ENCODE data around the gene NNAT. TPM values are rescaled to one million over a fixed set of nuclear protein-coding genes. Genes with fewer than 3 reads are reported as not detected.

NNAT gene
- total RNA-seq, 6 experiments from 2014 or later, result not detected

GRCh38 chr20:37511610-37512275 is 9.3 kb upstream of the NNAT start:
- no peak for TF ChIP-seq CTCF (IDR thresholded peaks at IDR 0.05)
- H3K4me1 Mint-ChIP-seq (ENCODE audit: low read depth), result peaks cover 46% of the 10 kb centered on the region

GRCh38 chr20:37513779-37514359 is 7.2 kb upstream of the NNAT start:
- H3K27ac Mint-ChIP-seq, result 0 out of 2 replicates have a peak overlapping the region, but pooled peaks have one; percentile 12
- no peak for TF ChIP-seq CTCF (IDR thresholded peaks at IDR 0.05)
- no peaks in the 10 kb centered on the region for H3K9me3 Mint-ChIP-seq
- no peak overlapping the region; the same call in 1 of the 2 replicates for H3K4me3 Mint-ChIP-seq
- peaks cover 4% of the 10 kb centered on the region for H3K27me3 Mint-ChIP-seq (ENCODE audit: insufficient read depth)
- peaks cover 70% of the 10 kb centered on the region for H3K36me3 Mint-ChIP-seq (ENCODE audit: low read depth)
- H3K4me1 Mint-ChIP-seq (ENCODE audit: low read depth), result peaks cover 64% of the 10 kb centered on the region
- no peak for DNase-seq

More at GRCh38 chr20:37511610-37512275, 9.3 kb upstream of the NNAT start:
- H3K27me3 Mint-ChIP-seq (ENCODE audit: insufficient read depth), result peaks cover 2% of the 10 kb centered on the region
- peak overlapping the region; percentile 27 for H3K4me3 Mint-ChIP-seq
- H3K27ac Mint-ChIP-seq, result peak overlapping the region; percentile 76
- DNase-seq, result peak; percentile 84
- H3K9me3 Mint-ChIP-seq, result no peaks in the 10 kb centered on the region
- peaks cover 51% of the 10 kb centered on the region for H3K36me3 Mint-ChIP-seq (ENCODE audit: low read depth)

- H3K9me3 Mint-ChIP-seq, result no peaks in the 10 kb centered on the region
- peaks cover 63% of the 10 kb centered on the region for H3K4me1 Mint-ChIP-seq (ENCODE audit: low read depth)
- H3K4me3 Mint-ChIP-seq, result no peak overlapping the region
- DNase-seq, result no peak
- H3K27ac Mint-ChIP-seq, result no peak overlapping the region
- H3K27me3 Mint-ChIP-seq (ENCODE audit: insufficient read depth), result peaks cover 8% of the 10 kb centered on the region
- H3K36me3 Mint-ChIP-seq (ENCODE audit: low read depth), result peaks cover 73% of the 10 kb centered on the region
- no peak for TF ChIP-seq CTCF (IDR thresholded peaks at IDR 0.05)
Measured at GRCh38 chr20:37515876-37516275, 5.2 kb upstream of the NNAT start.

- Mint-ChIP-seq H3K4me1 (ENCODE audit: low read depth) (peaks cover 56% of the 10 kb centered on the region), H3K4me3 (no peak overlapping the region), H3K9me3 (no peaks in the 10 kb centered on the region), H3K36me3 (ENCODE audit: low read depth) (peaks cover 69% of the 10 kb centered on the region), H3K27me3 (ENCODE audit: insufficient read depth) (peaks cover 7% of the 10 kb centered on the region), H3K27ac (no peak overlapping the region; the same call in 1 of the 2 replicates)
- no peak for DNase-seq
- no peak for TF ChIP-seq CTCF (IDR thresholded peaks at IDR 0.05)
Measured at GRCh38 chr20:37516811-37517750, 4.0 kb upstream of the NNAT start.

- no peak for DNase-seq
- Mint-ChIP-seq H3K9me3 (no peaks in the 10 kb centered on the region), H3K4me1 (ENCODE audit: low read depth) (peaks cover 49% of the 10 kb centered on the region), H3K27me3 (ENCODE audit: insufficient read depth) (peaks cover 7% of the 10 kb centered on the region), H3K27ac (no peak overlapping the region), H3K36me3 (ENCODE audit: low read depth) (peaks cover 62% of the 10 kb centered on the region), H3K4me3 (no peak overlapping the region)
- no peak for TF ChIP-seq CTCF (IDR thresholded peaks at IDR 0.05)
Measured at GRCh38 chr20:37518059-37518458, 3.0 kb upstream of the NNAT start.

Measured in HFFc6 (cell line).